ENCODE measurements around the gene UGT1A1.
"Not testable (repeated sequence)": the region's sequence is repeated elsewhere in the genome, so short reads cannot be mapped to it uniquely, and the experiment has no call there.

UGT1A1 gene

DNA sequence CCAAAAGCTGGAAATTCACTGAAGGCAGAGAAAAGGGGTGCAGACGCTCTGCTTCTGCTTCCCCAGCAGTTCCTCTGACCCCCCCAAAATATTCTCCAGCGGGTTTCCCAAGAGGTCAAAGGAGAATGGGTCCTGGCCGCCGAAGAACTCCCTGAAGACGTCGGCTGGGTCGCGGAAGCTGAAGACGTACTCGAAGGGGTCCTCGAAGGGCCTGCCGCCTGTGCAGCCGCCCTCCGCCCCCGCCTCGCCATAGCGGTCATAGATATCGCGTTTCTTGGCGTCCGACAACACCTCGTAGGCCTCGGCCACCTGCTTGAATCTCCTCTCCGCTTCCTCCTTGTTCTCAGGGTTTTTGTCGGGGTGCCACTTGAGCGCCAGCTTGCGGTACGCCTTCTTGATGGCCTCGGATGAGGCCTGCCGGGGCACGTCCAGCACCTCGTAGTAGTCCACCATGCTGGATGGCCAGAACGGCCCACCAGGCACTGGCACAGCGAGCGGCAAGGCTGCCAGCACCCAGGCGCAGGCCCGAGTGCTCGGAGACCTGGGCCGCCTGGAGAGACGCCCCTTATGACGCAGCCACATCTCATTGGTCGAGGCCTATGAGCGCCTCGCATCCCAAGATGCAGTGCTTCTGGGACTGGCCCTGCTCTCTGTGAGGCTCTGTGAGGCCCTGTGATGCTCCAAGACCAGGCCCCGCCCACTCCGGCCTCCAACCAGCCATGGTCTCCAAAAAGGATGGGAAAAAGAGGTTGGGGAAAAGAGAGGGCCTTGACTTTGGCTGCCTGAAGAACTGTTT lies 16.4 kb upstream of the UGT1A1 start:
- DNase-seq (ENCODE audit: insufficient read length, low spot score): no peak
- no peak for FAIRE-seq
- TF ChIP-seq PAX5 (IDR thresholded peaks at IDR 0.05; ENCODE audit: insufficient read depth, low read length, severe bottlenecking) (no peak), POLR2A (IDR thresholded peaks at IDR 0.05; ENCODE audit: low read depth, low read length) (no peak), POLR2AphosphoS5 (IDR thresholded peaks at IDR 0.05; ENCODE audit: low read depth, low read length) (no peak), POU2F2 (IDR thresholded peaks at IDR 0.05; ENCODE audit: low read depth, low read length) (no peak), SPI1 (IDR thresholded peaks at IDR 0.05; ENCODE audit: low read depth, low read length) (no peak), TAF1 (IDR thresholded peaks at IDR 0.05; ENCODE audit: low read depth, low read length) (no peak)

DNA sequence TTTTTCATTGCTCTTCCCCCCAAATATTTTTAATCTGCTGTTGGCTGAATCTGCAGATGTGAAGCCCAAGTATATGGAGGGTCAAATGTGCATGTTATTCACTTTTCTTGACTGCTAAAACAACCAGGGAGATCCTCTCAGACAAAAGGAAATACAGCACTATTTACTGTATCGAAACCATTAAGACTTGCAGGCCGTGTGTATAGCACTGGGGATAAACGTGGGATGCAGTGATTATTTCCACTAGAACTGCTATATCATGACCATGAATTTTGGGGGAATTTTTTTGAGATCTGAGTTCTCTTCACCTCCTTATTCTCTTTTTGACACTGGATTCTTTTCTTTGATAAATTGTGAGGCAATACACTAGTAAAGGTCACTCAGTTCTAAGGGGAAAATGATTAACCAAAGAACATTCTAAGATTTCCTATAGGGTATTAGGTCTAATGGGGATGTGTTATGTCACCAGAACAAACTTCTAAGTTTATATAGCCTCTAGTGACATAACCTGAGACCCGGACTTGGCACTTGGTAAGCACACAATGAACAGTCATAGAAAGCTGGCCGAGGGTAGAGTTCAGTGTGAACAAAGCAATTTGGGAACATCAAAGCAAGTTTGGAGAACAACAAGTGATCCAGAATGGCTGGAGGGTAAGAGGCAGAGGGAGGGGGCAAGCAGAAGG lies 14.9 kb upstream of the UGT1A1 start:
- TF ChIP-seq SPI1 (IDR thresholded peaks at IDR 0.05; ENCODE audit: low read depth, low read length) (no peak), POLR2AphosphoS5 (IDR thresholded peaks at IDR 0.05; ENCODE audit: low read depth, low read length) (no peak), POU2F2 (IDR thresholded peaks at IDR 0.05; ENCODE audit: low read depth, low read length) (no peak), POLR2A (IDR thresholded peaks at IDR 0.05; ENCODE audit: low read depth, low read length) (no peak), TAF1 (IDR thresholded peaks at IDR 0.05; ENCODE audit: low read depth, low read length) (no peak), PAX5 (IDR thresholded peaks at IDR 0.05; ENCODE audit: insufficient read depth, low read length, severe bottlenecking) (no peak)
- DNase-seq (ENCODE audit: insufficient read length, low spot score) (no peak), FAIRE-seq (peak; percentile 47)

- not testable (repeated sequence) for DNase-seq (ENCODE audit: insufficient read length, low spot score); FAIRE-seq
Observed at GRCh38 chr2:233745838-233746237, 14.2 kb upstream of the UGT1A1 start.

DNA sequence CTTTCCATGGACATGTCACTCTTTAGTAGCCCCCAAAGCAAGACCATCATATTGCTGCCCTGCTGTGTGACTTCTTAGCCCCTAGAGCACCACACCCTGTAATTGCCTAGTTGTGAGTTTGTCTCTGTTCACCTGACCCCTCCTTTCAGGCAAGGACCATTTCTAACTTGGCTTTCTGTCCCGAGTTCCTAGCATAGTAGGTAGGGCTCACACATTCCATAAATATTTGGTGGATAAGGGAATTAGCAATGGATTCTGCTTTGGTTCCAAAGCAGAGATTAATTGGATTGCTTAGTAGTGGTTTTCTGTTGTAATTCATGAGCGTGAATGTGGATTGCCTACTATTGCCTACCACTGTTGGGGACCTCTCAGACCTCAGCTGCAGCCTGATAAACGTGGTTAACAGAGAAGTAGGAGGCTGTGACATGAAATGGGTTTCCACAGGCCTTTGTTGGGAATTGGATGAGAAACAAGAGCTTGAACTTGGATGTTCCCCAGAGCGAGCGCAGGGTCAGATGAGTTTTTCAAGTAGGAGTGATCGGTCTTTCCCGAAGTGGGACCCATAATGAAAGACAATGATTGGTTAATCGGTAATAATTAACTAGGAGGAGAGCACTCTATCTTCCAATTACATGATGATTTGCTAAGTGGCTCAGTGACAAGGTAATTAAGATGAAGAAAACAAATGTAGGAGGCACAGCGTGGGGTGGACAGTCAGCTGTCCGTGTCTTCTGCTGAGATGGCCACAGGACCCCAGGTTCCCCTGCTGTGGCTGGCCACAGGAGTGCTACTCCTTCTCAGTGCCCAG lies 13.4 kb upstream of the UGT1A1 start:
- DNase-seq (ENCODE audit: insufficient read length, low spot score) (no peak), FAIRE-seq (no peak)
- no peak for TF ChIP-seq POU2F2 (IDR thresholded peaks at IDR 0.05; ENCODE audit: low read depth, low read length)
- no peak for TF ChIP-seq TAF1 (IDR thresholded peaks at IDR 0.05; ENCODE audit: low read depth, low read length)
- no peak for TF ChIP-seq POLR2AphosphoS5 (IDR thresholded peaks at IDR 0.05; ENCODE audit: low read depth, low read length)
- no peak for TF ChIP-seq POLR2A (IDR thresholded peaks at IDR 0.05; ENCODE audit: low read depth, low read length)
- TF ChIP-seq SPI1 (IDR thresholded peaks at IDR 0.05; ENCODE audit: low read depth, low read length): no peak
- no peak for TF ChIP-seq PAX5 (IDR thresholded peaks at IDR 0.05; ENCODE audit: insufficient read depth, low read length, severe bottlenecking)

DNA sequence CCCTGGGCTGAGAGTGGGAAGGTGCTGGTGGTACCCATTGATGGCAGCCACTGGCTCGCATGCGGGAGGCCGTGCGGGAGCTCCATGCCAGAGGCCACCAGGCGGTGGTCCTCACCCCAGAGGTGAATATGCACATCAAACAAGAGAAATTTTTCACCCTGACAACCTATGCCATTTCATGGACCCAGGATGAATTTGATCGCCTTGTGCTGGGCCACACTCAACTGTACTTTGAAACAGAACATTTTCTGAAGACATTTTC lies 12.9 kb upstream of the UGT1A1 start:
- TF ChIP-seq POLR2AphosphoS5 (IDR thresholded peaks at IDR 0.05; ENCODE audit: low read depth, low read length) (no peak), PAX5 (IDR thresholded peaks at IDR 0.05; ENCODE audit: insufficient read depth, low read length, severe bottlenecking) (no peak), SPI1 (IDR thresholded peaks at IDR 0.05; ENCODE audit: low read depth, low read length) (no peak), POLR2A (IDR thresholded peaks at IDR 0.05; ENCODE audit: low read depth, low read length) (no peak), TAF1 (IDR thresholded peaks at IDR 0.05; ENCODE audit: low read depth, low read length) (no peak), POU2F2 (IDR thresholded peaks at IDR 0.05; ENCODE audit: low read depth, low read length) (no peak)
- DNase-seq (ENCODE audit: insufficient read length, low spot score) (no peak), FAIRE-seq (no peak)

DNA sequence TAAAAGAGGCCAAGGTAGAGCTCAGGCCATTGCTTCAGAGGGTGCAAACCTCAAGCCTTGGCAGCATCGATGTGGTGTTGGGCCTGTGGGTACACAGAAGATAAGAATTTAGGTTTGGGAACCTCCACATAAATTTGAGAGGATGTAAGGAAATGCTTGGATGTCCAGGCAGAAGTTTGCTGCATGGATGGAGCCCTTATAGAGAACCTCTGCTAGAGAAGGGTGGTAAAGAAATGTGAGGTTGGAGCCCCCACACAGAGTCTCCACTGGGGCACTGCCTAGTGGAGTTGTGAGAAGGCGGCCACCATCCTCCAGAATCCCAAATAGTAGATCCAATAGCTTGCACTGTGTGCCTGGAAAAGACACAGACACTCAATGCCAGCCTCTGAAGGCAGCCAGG lies 9.4 kb upstream of the UGT1A1 start:
- not testable (repeated sequence) for DNase-seq (ENCODE audit: insufficient read length, low spot score); FAIRE-seq

GRCh38 chr2:233751212-233752009 lies 8.7 kb upstream of the UGT1A1 start:
- not testable (repeated sequence) for FAIRE-seq; DNase-seq (ENCODE audit: insufficient read length, low spot score)

DNA sequence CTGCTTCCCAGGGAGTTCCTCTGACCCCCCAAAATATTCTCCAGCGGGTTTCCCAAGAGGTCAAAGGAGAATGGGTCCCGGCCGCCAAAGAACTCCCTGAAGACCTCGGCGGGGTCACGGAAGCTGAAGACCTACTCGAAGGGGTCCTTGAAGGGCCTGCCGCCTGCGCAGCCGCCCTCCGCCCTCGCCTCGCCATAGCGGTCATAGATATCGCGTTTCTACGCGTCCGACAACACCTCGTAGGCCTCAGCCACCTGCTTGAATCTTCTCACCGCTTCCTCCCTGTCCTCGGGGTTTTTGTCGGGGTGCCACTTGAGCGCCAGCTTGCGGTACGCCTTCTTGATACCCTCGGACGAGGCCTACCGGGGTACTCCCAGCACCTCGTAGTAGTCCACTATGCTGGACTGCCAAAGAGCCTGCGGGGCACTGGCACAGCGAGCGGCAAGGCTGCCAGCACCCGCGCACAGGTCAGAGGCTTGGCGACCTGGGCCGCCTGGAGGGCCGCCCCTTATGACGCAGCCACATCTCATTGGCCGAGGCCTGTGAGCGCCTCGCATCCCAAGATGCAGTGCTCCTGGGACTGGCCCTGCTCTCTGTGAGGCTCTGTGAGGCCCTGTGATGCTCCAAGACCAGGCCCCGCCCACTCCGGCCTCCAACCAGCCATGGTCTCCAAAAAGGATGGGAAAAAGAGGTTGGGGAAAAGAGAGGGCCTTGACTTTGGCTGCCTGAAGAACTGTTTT lies 5.0 kb upstream of the UGT1A1 start:
- FAIRE-seq (no peak), DNase-seq (ENCODE audit: insufficient read length, low spot score) (no peak)
- TF ChIP-seq TAF1 (IDR thresholded peaks at IDR 0.05; ENCODE audit: low read depth, low read length): no peak
- TF ChIP-seq POU2F2 (IDR thresholded peaks at IDR 0.05; ENCODE audit: low read depth, low read length): no peak
- TF ChIP-seq PAX5 (IDR thresholded peaks at IDR 0.05; ENCODE audit: insufficient read depth, low read length, severe bottlenecking): no peak
- TF ChIP-seq POLR2A (IDR thresholded peaks at IDR 0.05; ENCODE audit: low read depth, low read length): no peak
- no peak for TF ChIP-seq POLR2AphosphoS5 (IDR thresholded peaks at IDR 0.05; ENCODE audit: low read depth, low read length)
- TF ChIP-seq SPI1 (IDR thresholded peaks at IDR 0.05; ENCODE audit: low read depth, low read length): no peak

DNA sequence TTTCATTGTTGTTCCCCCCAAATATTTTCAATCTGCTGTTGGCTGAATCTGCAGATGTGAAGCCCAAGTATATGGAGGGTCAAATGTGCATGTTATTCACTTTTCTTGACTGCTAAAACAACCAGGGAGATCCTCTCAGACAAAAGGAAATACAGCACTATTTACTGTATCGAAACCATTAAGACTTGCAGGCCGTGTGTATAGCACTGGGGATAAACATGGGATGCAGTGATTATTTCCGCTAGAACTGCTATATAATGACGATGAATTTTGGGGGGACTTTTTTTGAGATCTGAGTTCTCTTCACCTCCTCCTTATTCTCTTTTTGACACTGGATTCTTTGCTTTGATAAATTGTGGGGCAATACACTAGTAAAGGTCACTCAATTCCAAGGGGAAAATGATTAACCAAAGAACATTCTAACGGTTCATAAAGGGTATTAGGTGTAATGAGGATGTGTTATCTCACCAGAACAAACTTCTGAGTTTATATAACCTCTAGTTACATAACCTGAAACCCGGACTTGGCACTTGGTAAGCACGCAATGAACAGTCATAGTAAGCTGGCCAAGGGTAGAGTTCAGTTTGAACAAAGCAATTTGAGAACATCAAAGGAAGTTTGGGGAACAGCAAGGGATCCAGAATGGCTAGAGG lies 3.5 kb upstream of the UGT1A1 start:
- FAIRE-seq: no peak
- no peak for DNase-seq (ENCODE audit: insufficient read length, low spot score)
- TF ChIP-seq PAX5 (IDR thresholded peaks at IDR 0.05; ENCODE audit: insufficient read depth, low read length, severe bottlenecking) (no peak), POLR2A (IDR thresholded peaks at IDR 0.05; ENCODE audit: low read depth, low read length) (no peak), POLR2AphosphoS5 (IDR thresholded peaks at IDR 0.05; ENCODE audit: low read depth, low read length) (no peak), POU2F2 (IDR thresholded peaks at IDR 0.05; ENCODE audit: low read depth, low read length) (no peak), TAF1 (IDR thresholded peaks at IDR 0.05; ENCODE audit: low read depth, low read length) (no peak), SPI1 (IDR thresholded peaks at IDR 0.05; ENCODE audit: low read depth, low read length) (no peak)

All from GM12891 (cell line).